Keratinocyte (primary cell): Measurements from ENCODE around the gene SNCAIP. TPM values are rescaled to one million over a fixed set of nuclear protein-coding genes. Genes with fewer than 3 reads are reported as not detected.

Source experiments
- DNase-seq: peaks from one replicate; pipeline ENCODE4 v3.0.0-alpha.2; 2011; ENCODE audit warnings: low read depth, missing footprints, low spot score
- FAIRE-seq: peaks from 2 replicates; lab custom pipeline; 2011; peaks lifted over from hg19 to GRCh38; lab: Jason Lieb, UNC
- H2AFZ ChIP-seq: 2 replicates; pipeline ENCODE4 v1.6.0; 2012; ENCODE audit warnings: low read length, control low read depth, inconsistent platforms; ENCODE audit not compliant: control insufficient read depth
- H3K27ac ChIP-seq: 2 replicates; pipeline ENCODE4 v1.5.1; 2011; ENCODE audit warnings: low read length; ENCODE audit not compliant: control insufficient read depth, insufficient read depth
- H3K27me3 ChIP-seq: 3 replicates; pipeline ENCODE4 v1.6.0; 2011; ENCODE audit warnings: low read length; ENCODE audit not compliant: control insufficient read depth, insufficient read depth; ENCODE audit errors: extremely low read depth
- H3K36me3 ChIP-seq, 2 experiments: 2 replicates in 1 of 2; 3 replicates in 1 of 2; pipeline ENCODE4 v1.5.1; 2011; ENCODE audit warnings: low read length in 2 of 2, mild to moderate bottlenecking in 1 of 2; ENCODE audit not compliant: control insufficient read depth in 2 of 2, insufficient read depth in 2 of 2; ENCODE audit errors: extremely low read depth in 1 of 2
- H3K4me1 ChIP-seq: 3 replicates; pipeline ENCODE4 v1.5.1; 2011; ENCODE audit warnings: low read length; ENCODE audit not compliant: control insufficient read depth, insufficient read depth; ENCODE audit errors: extremely low read depth
- H3K4me2 ChIP-seq: 3 replicates; pipeline ENCODE4 v1.6.0; 2011; ENCODE audit warnings: low read depth, low read length; ENCODE audit not compliant: control insufficient read depth, insufficient read depth; ENCODE audit errors: extremely low read depth
- H3K4me3 ChIP-seq, 3 experiments: fragments of 200-600 bp in 1 of 3; sonication (generic) in 1 of 3; 2 replicates in 2 of 3; 3 replicates in 1 of 3; pipeline ENCODE4 v1.5.1; 2011 to 2016; ENCODE audit warnings: low read length in 3 of 3, mild to moderate bottlenecking in 3 of 3, control low read depth in 2 of 3, inconsistent platforms in 1 of 3, low read depth in 1 of 3, mixed read lengths in 1 of 3, mixed run types in 1 of 3, moderate library complexity in 1 of 3; ENCODE audit not compliant: control insufficient read depth in 2 of 3, insufficient read depth in 2 of 3; ENCODE audit errors: extremely low read depth in 1 of 3
- H3K79me2 ChIP-seq: 2 replicates; pipeline ENCODE4 v1.6.0; 2012; ENCODE audit warnings: low read length; ENCODE audit not compliant: control insufficient read depth, insufficient read depth
- H3K9ac ChIP-seq: 3 replicates; pipeline ENCODE4 v1.6.0; 2011; ENCODE audit warnings: low read length; ENCODE audit not compliant: control insufficient read depth, insufficient read depth; ENCODE audit errors: extremely low read depth
- H3K9me1 ChIP-seq: 3 replicates; pipeline ENCODE4 v1.6.0; 2011; ENCODE audit warnings: low read length; ENCODE audit not compliant: control insufficient read depth, insufficient read depth; ENCODE audit errors: extremely low read depth
- H3K9me3 ChIP-seq: 2 replicates; pipeline ENCODE4 v1.5.1; 2012; ENCODE audit warnings: low read depth, low read length; ENCODE audit not compliant: control insufficient read depth
- H4K20me1 ChIP-seq: 3 replicates; pipeline ENCODE4 v1.6.0; 2011; ENCODE audit warnings: low read length; ENCODE audit not compliant: control insufficient read depth, insufficient read depth; ENCODE audit errors: extremely low read depth
- CTCF ChIP-seq, 3 experiments: IDR thresholded peaks in 1 of 3; conservative IDR thresholded peaks in 1 of 3; optimal IDR thresholded peaks in 1 of 3; 2 replicates in 2 of 3; 3 replicates in 1 of 3; pipeline versions ENCODE3 to v1.5.1; 2011; ENCODE audit warnings: low read length in 3 of 3, mild to moderate bottlenecking in 3 of 3, moderate library complexity in 2 of 3, control low read depth in 1 of 3, inconsistent platforms in 1 of 3; ENCODE audit not compliant: insufficient read depth in 2 of 3; ENCODE audit errors: extremely low read depth in 1 of 3
- EZH2 ChIP-seq: IDR thresholded peaks from one replicate; pipeline ENCODE4 v1.6.1; 2012; ENCODE audit warnings: inconsistent platforms, mild to moderate bottlenecking, low read length, moderate library complexity
- dilution Hi-C: fragments of 300-500 bp; cut with MboI; formaldehyde crosslinking; loops from one replicate; pipeline ENCODE4 v1.7.0; 2020; ENCODE audit warnings: low sequenced_read_pairs; ENCODE audit not compliant: extremely low pct_ligation_motif_present
- polyA plus RNA-seq, 5 experiments: library from polyadenylated mRNA; depleted of rRNA in 3 of 5; stranded (reverse) in 3 of 5; stranded (forward) in 1 of 5; unstranded in 1 of 5; fragments of >200 nt; gene quantifications; 1 replicate in 1 of 5; 2 replicates in 3 of 5; 3 replicates in 1 of 5; pipeline versions ENCODE4 v1.2.1 to v1.2.3, GENCODE V29; 2011 to 2012; ENCODE audit warnings: missing spikeins in 2 of 5, low read depth in 1 of 5, low replicate concordance in 1 of 5

Gene SNCAIP
- polyA plus RNA-seq, 1 donor (not counting 4 experiments of a cell fraction or from before 2014, with no cell fraction given), result not detected

GRCh38 chr5:122392824-122393223 lies 80.8 kb downstream of the SNCAIP start:
- no peak overlapping the region for H3K27ac ChIP-seq
- no peaks in the 10 kb centered on the region for H3K9me1 ChIP-seq
- H3K4me3 ChIP-seq, result no peak overlapping the region
- no peak overlapping the region for H3K9ac ChIP-seq
- no peak overlapping the region for H3K4me2 ChIP-seq
- H4K20me1 ChIP-seq, result no peaks in the 10 kb centered on the region
- DNase-seq (no peak), FAIRE-seq (no peak)
- H3K27me3 ChIP-seq, result no peaks in the 10 kb centered on the region
- no peaks in the 10 kb centered on the region for H3K4me1 ChIP-seq
- H3K79me2 ChIP-seq, result no peaks in the 10 kb centered on the region
- no peak for TF ChIP-seq CTCF (optimal IDR thresholded peaks at IDR 0.05 in 1 of 3, IDR thresholded peaks at IDR 0.05 in 1 of 3, conservative IDR thresholded peaks at IDR 0.05 in 1 of 3; ENCODE audit: extremely low read depth in 1 of 3, insufficient read depth in 2 of 3, low read length in 3 of 3)
- TF ChIP-seq EZH2, result no peak
- H3K9me3 ChIP-seq, result no peaks in the 10 kb centered on the region
- no peak overlapping the region for H2AFZ ChIP-seq
- H3K36me3 ChIP-seq, result no peaks in the 10 kb centered on the region
- dilution Hi-C loops, result no loop called here

- no peak overlapping the region for H3K4me2 ChIP-seq
- no peak for FAIRE-seq
Measured at GRCh38 chr5:122394284-122394930, 82.4 kb downstream of the SNCAIP start.

More at GRCh38 chr5:122394284-122394930, 82.4 kb downstream of the SNCAIP start:
- H3K4me3 ChIP-seq, result no peak overlapping the region
- H3K36me3 ChIP-seq, result no peaks in the 10 kb centered on the region
- H3K27me3 ChIP-seq, result no peaks in the 10 kb centered on the region
- no peak overlapping the region for H2AFZ ChIP-seq
- TF ChIP-seq EZH2, result no peak
- no peak for TF ChIP-seq CTCF (optimal IDR thresholded peaks at IDR 0.05 in 1 of 3, IDR thresholded peaks at IDR 0.05 in 1 of 3, conservative IDR thresholded peaks at IDR 0.05 in 1 of 3; ENCODE audit: extremely low read depth in 1 of 3, insufficient read depth in 2 of 3, low read length in 3 of 3)
- no peaks in the 10 kb centered on the region for H3K9me1 ChIP-seq
- H4K20me1 ChIP-seq, result no peaks in the 10 kb centered on the region
- no peaks in the 10 kb centered on the region for H3K4me1 ChIP-seq
- no peaks in the 10 kb centered on the region for H3K9me3 ChIP-seq
- no peak for DNase-seq
- H3K79me2 ChIP-seq, result no peaks in the 10 kb centered on the region
- dilution Hi-C loops, result no loop called here
- H3K27ac ChIP-seq, result no peak overlapping the region
- no peak overlapping the region for H3K9ac ChIP-seq
